WI38 (cell line): Measurements from ENCODE around the gene METTL2A.
"Not testable (repeated sequence)": the region's sequence is repeated elsewhere in the genome, so short reads cannot be mapped to it uniquely, and the experiment has no call there.

Source experiments
- H3K4me3 ChIP-seq: 2 replicates; pipeline ENCODE4 v1.5.1; 2011; ENCODE audit warnings: low read depth, mild to moderate bottlenecking, control low read depth, low read length
- CTCF ChIP-seq: IDR thresholded peaks from 2 replicates; pipeline ENCODE4 v1.5.1; 2012; ENCODE audit warnings: low read depth, mild to moderate bottlenecking, control low read depth, low read length

METTL2A gene

GRCh38 chr17:62423647-62424461, at the start of gene METTL2A:
TSS of gene METTL2A (plus strand) at chr17:62423897. CDS start at chr17:62423903, 6 bp downstream.
- H3K4me3 ChIP-seq: peak within 1 kb of the TSS; percentile 76

- no peak for TF ChIP-seq CTCF
- H3K4me3 ChIP-seq: no peak within 1 kb of the TSS
Observed at GRCh38 chr17:62380253-62380652, 43.4 kb upstream of the METTL2A start, which contains the start of gene EFCAB3. TSS of gene EFCAB3 (plus strand) at chr17:62380553. CDS start at chr17:62382980, 2,427 bp downstream.

GRCh38 chr17:62381561-62381960, 42.1 kb upstream of the METTL2A start:
- no peak overlapping the region for H3K4me3 ChIP-seq
- no peak for TF ChIP-seq CTCF

GRCh38 chr17:62388856-62389255, 34.8 kb upstream of the METTL2A start:
- no peak for TF ChIP-seq CTCF
- no peak overlapping the region for H3K4me3 ChIP-seq

GRCh38 chr17:62392908-62393307, 30.8 kb upstream of the METTL2A start:
- no peak overlapping the region for H3K4me3 ChIP-seq
- no peak for TF ChIP-seq CTCF

- no peak for TF ChIP-seq CTCF
- no peak overlapping the region for H3K4me3 ChIP-seq
Observed at GRCh38 chr17:62398891-62399290, 24.8 kb upstream of the METTL2A start.

- H3K4me3 ChIP-seq: no peak overlapping the region
- TF ChIP-seq CTCF: no peak
Observed at GRCh38 chr17:62405451-62405850, 18.2 kb upstream of the METTL2A start.

GRCh38 chr17:62413090-62413489, 10.6 kb upstream of the METTL2A start:
- not testable (repeated sequence) for H3K4me3 ChIP-seq

- H3K4me3 ChIP-seq: not testable (repeated sequence)
Observed at GRCh38 chr17:62426214-62426613, 2.5 kb downstream of the METTL2A start.

GRCh38 chr17:62435251-62435650, 11.6 kb downstream of the METTL2A start:
- H3K4me3 ChIP-seq: not testable (repeated sequence)

- H3K4me3 ChIP-seq: not testable (repeated sequence)
Observed at GRCh38 chr17:62441181-62441580, 17.5 kb downstream of the METTL2A start.
